GM12891 (cell line): ENCODE results near the gene CACNB1.

Experiments
- PAX5 ChIP-seq: IDR thresholded peaks from 2 replicates; pipeline ENCODE4 v1.6.1; 2011; ENCODE audit warnings: low read length, moderate library complexity, mild to moderate bottlenecking; ENCODE audit not compliant: insufficient read depth, severe bottlenecking
- POLR2A ChIP-seq: IDR thresholded peaks from 2 replicates; pipeline ENCODE4 v1.6.1; 2011; ENCODE audit warnings: low read depth, low read length, control low read depth
- POLR2AphosphoS5 ChIP-seq: IDR thresholded peaks from 2 replicates; pipeline ENCODE4 v1.6.1; 2011; ENCODE audit warnings: low read depth, low read length, control low read depth
- SPI1 ChIP-seq: IDR thresholded peaks from 2 replicates; pipeline ENCODE4 v1.6.1; 2011; ENCODE audit warnings: low read depth, low read length, control low read depth
- TAF1 ChIP-seq: IDR thresholded peaks from 2 replicates; pipeline ENCODE4 v1.6.1; 2011; ENCODE audit warnings: low read depth, low read length, control low read depth

- TF ChIP-seq POLR2A (no peak), TAF1 (no peak), SPI1 (no peak), POLR2AphosphoS5 (no peak), PAX5 (no peak)
These were observed 28.4 kb downstream of the CACNB1 start for GRCh38 chr17:39169101-39169500.
